Stimulated activated CD4-positive, alpha-beta T cell treated with anti-CD3 and anti-CD28 coated beads, Interleukin-4, amount 100 ng/mL, for 48 hours (primary cell): Measurements from ENCODE around the gene DBF4.
A peak's percentile ranks its signal among the peaks of the same experiment; 100 is the strongest.
"Not testable (repeated sequence)": the region's sequence is repeated elsewhere in the genome, so short reads cannot be mapped to it uniquely, and the experiment has no call there.

Experiments used
- DNase-seq, 2 donors: peaks; one replicate each; pipeline ENCODE4 v3.0.0-alpha.2; 2020; ENCODE audit warnings: low read depth in 2 of 2

DBF4 gene

GRCh38 chr7:87876040-87876868 is at the start of gene DBF4, which contains the start of gene SLC25A40:
DBF4 (plus strand) TSS chr7:87876493; CDS start chr7:87876733, 240 bp downstream.
SLC25A40 (minus strand) TSS chr7:87876360; CDS start chr7:87858727, 17,633 bp downstream.
- peak; percentile 93 to 96 for DNase-seq

- DNase-seq: not testable (repeated sequence)
Observed at GRCh38 chr7:87828383-87828782, 47.9 kb upstream of the DBF4 start.

- DNase-seq: no peak
Observed at GRCh38 chr7:87831097-87831496, 45.2 kb upstream of the DBF4 start.

- DNase-seq: no peak
Observed at GRCh38 chr7:87833130-87833529, 43.2 kb upstream of the DBF4 start.

- DNase-seq: no peak
Observed at GRCh38 chr7:87837597-87837996, 38.7 kb upstream of the DBF4 start.

GRCh38 chr7:87850836-87851593 is 25.3 kb upstream of the DBF4 start:
- no peak for DNase-seq

- no peak for DNase-seq
Observed at GRCh38 chr7:87852306-87852705, 24.0 kb upstream of the DBF4 start.

GRCh38 chr7:87853237-87853864 is 22.9 kb upstream of the DBF4 start:
- no peak for DNase-seq

GRCh38 chr7:87858417-87859100 is 17.7 kb upstream of the DBF4 start:
- DNase-seq: no peak

- DNase-seq: no peak
Observed at GRCh38 chr7:87866089-87866488, 10.2 kb upstream of the DBF4 start.

GRCh38 chr7:87866533-87866932 is 9.8 kb upstream of the DBF4 start:
- not testable (repeated sequence) for DNase-seq

GRCh38 chr7:87870471-87870870 is 5.8 kb upstream of the DBF4 start:
- DNase-seq: no peak

- DNase-seq: no peak
Observed at GRCh38 chr7:87872346-87872745, 3.9 kb upstream of the DBF4 start.

GRCh38 chr7:87873328-87873727 is 3.0 kb upstream of the DBF4 start:
- not testable (repeated sequence) for DNase-seq

- no peak for DNase-seq
Observed at GRCh38 chr7:87874066-87874465, 2.2 kb upstream of the DBF4 start.

GRCh38 chr7:87875151-87876039 is 898 bp upstream of the DBF4 start:
- peak in 1 of 2 donors; percentile 2 for DNase-seq

- peak; percentile 37 to 43 for DNase-seq
Observed at GRCh38 chr7:87876869-87877234, 559 bp downstream of the DBF4 start.

- no peak for DNase-seq
Observed at GRCh38 chr7:87877366-87878040, 1.2 kb downstream of the DBF4 start.

GRCh38 chr7:87878208-87878735 is 2.0 kb downstream of the DBF4 start:
- DNase-seq: no peak
